ENCODE results near the gene VDR. TPM values are rescaled to one million over a fixed set of nuclear protein-coding genes. Genes with fewer than 3 reads are reported as not detected.

VDR gene
- 100 to 1,000 TPM; 217 to 224 TPM for total RNA-seq

- Mint-ChIP-seq H3K4me3 (peak within 1 kb of the TSS; percentile 86 to 98), H3K9me3 (no peaks in the 10 kb centered on the region), H3K36me3 (ENCODE audit: insufficient read depth in 2 of 2) (peaks cover 18% of the 10 kb centered on the region in 2 donors), H3K27me3 (ENCODE audit: low read depth) (peaks cover 27% of the 10 kb centered on the region), H3K4me1 (ENCODE audit: low read depth) (peaks cover 45% of the 10 kb centered on the region), H3K27ac (peak within 1 kb of the TSS; percentile 75)
- DNase-seq (peak; percentile 78 to 79), ATAC-seq (replicated peaks in 1 of 2) (peak; percentile 79 to 80)
Measured at GRCh38 chr12:47904713-47905709, at the start of gene VDR. TSS of gene VDR (minus strand) at chr12:47904994. CDS start at chr12:47879113, 25,881 bp downstream.

GRCh38 chr12:47954058-47954457, 49.3 kb upstream of the VDR start:
- ATAC-seq (replicated peaks in 1 of 2) = no peak
- peaks cover 2 to 3% of the 10 kb centered on the region in 2 donors for H3K36me3 Mint-ChIP-seq (ENCODE audit: insufficient read depth in 2 of 2)
- H3K4me1 Mint-ChIP-seq (ENCODE audit: low read depth) = peaks cover 9% of the 10 kb centered on the region
- H3K9me3 Mint-ChIP-seq = no peaks in the 10 kb centered on the region
- no peak for DNase-seq
- no peak overlapping the region for H3K27ac Mint-ChIP-seq
- H3K27me3 Mint-ChIP-seq (ENCODE audit: low read depth) = peaks cover 7% of the 10 kb centered on the region
- no peak overlapping the region for H3K4me3 Mint-ChIP-seq

GRCh38 chr12:47950856-47951468, 46.2 kb upstream of the VDR start:
- ATAC-seq (replicated peaks in 1 of 2) (no peak), DNase-seq (no peak)
- Mint-ChIP-seq H3K4me1 (ENCODE audit: low read depth) (peaks cover 17% of the 10 kb centered on the region), H3K27ac (no peak overlapping the region), H3K27me3 (ENCODE audit: low read depth) (peaks cover 7% of the 10 kb centered on the region), H3K9me3 (no peaks in the 10 kb centered on the region), H3K4me3 (no peak overlapping the region), H3K36me3 (ENCODE audit: insufficient read depth in 2 of 2) (no peaks in the 10 kb centered on the region)

- peak overlapping the region; percentile 32 for H3K27ac Mint-ChIP-seq
- H3K27me3 Mint-ChIP-seq (ENCODE audit: low read depth) = peaks cover 14% of the 10 kb centered on the region
- peak; percentile 62 to 70 for DNase-seq
- no peaks in the 10 kb centered on the region for H3K9me3 Mint-ChIP-seq
- H3K4me3 Mint-ChIP-seq = no peak overlapping the region
- peaks cover 17% of the 10 kb centered on the region for H3K4me1 Mint-ChIP-seq (ENCODE audit: low read depth)
- peak; percentile 84 to 86 for ATAC-seq (replicated peaks in 1 of 2)
- no peaks in the 10 kb centered on the region for H3K36me3 Mint-ChIP-seq (ENCODE audit: insufficient read depth in 2 of 2)
Measured at GRCh38 chr12:47949441-47950341, 44.9 kb upstream of the VDR start.

GRCh38 chr12:47947341-47947740, 42.5 kb upstream of the VDR start:
- H3K27me3 Mint-ChIP-seq (ENCODE audit: low read depth) = peaks cover 24% of the 10 kb centered on the region
- no peaks in the 10 kb centered on the region for H3K36me3 Mint-ChIP-seq (ENCODE audit: insufficient read depth in 2 of 2)
- H3K27ac Mint-ChIP-seq = no peak overlapping the region

GRCh38 chr12:47946413-47947323, 41.9 kb upstream of the VDR start:
- H3K36me3 Mint-ChIP-seq (ENCODE audit: insufficient read depth in 2 of 2) = no peaks in the 10 kb centered on the region
- no peak overlapping the region for H3K4me3 Mint-ChIP-seq
- ATAC-seq (replicated peaks in 1 of 2) = no peak
- peaks cover 17% of the 10 kb centered on the region for H3K4me1 Mint-ChIP-seq (ENCODE audit: low read depth)
- H3K27me3 Mint-ChIP-seq (ENCODE audit: low read depth) = peaks cover 27% of the 10 kb centered on the region
- no peaks in the 10 kb centered on the region for H3K9me3 Mint-ChIP-seq
- H3K27ac Mint-ChIP-seq = no peak overlapping the region
- no peak for DNase-seq

More at GRCh38 chr12:47947341-47947740, 42.5 kb upstream of the VDR start:
- Mint-ChIP-seq H3K4me3 (no peak overlapping the region), H3K9me3 (no peaks in the 10 kb centered on the region), H3K4me1 (ENCODE audit: low read depth) (peaks cover 17% of the 10 kb centered on the region)
- ATAC-seq (replicated peaks in 1 of 2) (no peak), DNase-seq (no peak)

GRCh38 chr12:47945341-47945728, 40.5 kb upstream of the VDR start:
- Mint-ChIP-seq H3K27ac (no peak overlapping the region), H3K9me3 (no peaks in the 10 kb centered on the region), H3K4me3 (no peak overlapping the region), H3K4me1 (ENCODE audit: low read depth) (peaks cover 26% of the 10 kb centered on the region), H3K36me3 (ENCODE audit: insufficient read depth in 2 of 2) (no peaks in the 10 kb centered on the region), H3K27me3 (ENCODE audit: low read depth) (peaks cover 38% of the 10 kb centered on the region)
- ATAC-seq (replicated peaks in 1 of 2) (no peak), DNase-seq (no peak)

GRCh38 chr12:47944685-47945340, 40.0 kb upstream of the VDR start:
- Mint-ChIP-seq H3K27me3 (ENCODE audit: low read depth) (peaks cover 38% of the 10 kb centered on the region), H3K9me3 (no peaks in the 10 kb centered on the region), H3K4me1 (ENCODE audit: low read depth) (peaks cover 25% of the 10 kb centered on the region), H3K36me3 (ENCODE audit: insufficient read depth in 2 of 2) (no peaks in the 10 kb centered on the region), H3K4me3 (no peak overlapping the region), H3K27ac (no peak overlapping the region)
- no peak for DNase-seq
- ATAC-seq (replicated peaks in 1 of 2) = no peak

GRCh38 chr12:47943623-47944340, 39.0 kb upstream of the VDR start:
- Mint-ChIP-seq H3K27ac (no peak overlapping the region), H3K9me3 (no peaks in the 10 kb centered on the region), H3K4me3 (no peak overlapping the region), H3K4me1 (ENCODE audit: low read depth) (peaks cover 16% of the 10 kb centered on the region), H3K36me3 (ENCODE audit: insufficient read depth in 2 of 2) (no peaks in the 10 kb centered on the region), H3K27me3 (ENCODE audit: low read depth) (peaks cover 38% of the 10 kb centered on the region)
- ATAC-seq (replicated peaks in 1 of 2) (no peak), DNase-seq (no peak)

- no peak overlapping the region for H3K4me3 Mint-ChIP-seq
- DNase-seq (no peak), ATAC-seq (replicated peaks in 1 of 2) (no peak)
- peaks cover 16% of the 10 kb centered on the region for H3K4me1 Mint-ChIP-seq (ENCODE audit: low read depth)
- no peaks in the 10 kb centered on the region for H3K9me3 Mint-ChIP-seq
- peaks cover 38% of the 10 kb centered on the region for H3K27me3 Mint-ChIP-seq (ENCODE audit: low read depth)
- H3K27ac Mint-ChIP-seq = no peak overlapping the region
- H3K36me3 Mint-ChIP-seq (ENCODE audit: insufficient read depth in 2 of 2) = no peaks in the 10 kb centered on the region
Measured at GRCh38 chr12:47942614-47943225, 37.9 kb upstream of the VDR start.

All from activated T-cell treated with anti-CD3 and anti-CD28 coated beads, Interleukin-2, amount 50 U/mL, for 72 hours (primary cell).